ENCODE data around the gene MBP. TPM values are rescaled to one million over a fixed set of nuclear protein-coding genes. Genes with fewer than 3 reads are reported as not detected.
A peak's percentile ranks its signal among the peaks of the same experiment; 100 is the strongest.

Gene MBP
- total RNA-seq, 1 experiment from 2014 or later: not detected

GRCh38 chr18:77087393-77088141 is 45.0 kb downstream of the MBP start:
- Histone ChIP-seq H3K4me3 (no peak overlapping the region), H3K27me3 (no peaks in the 10 kb centered on the region), H3K9me3 (no peaks in the 10 kb centered on the region), H3K36me3 (no peaks in the 10 kb centered on the region)
- no peak for DNase-seq

DNA sequence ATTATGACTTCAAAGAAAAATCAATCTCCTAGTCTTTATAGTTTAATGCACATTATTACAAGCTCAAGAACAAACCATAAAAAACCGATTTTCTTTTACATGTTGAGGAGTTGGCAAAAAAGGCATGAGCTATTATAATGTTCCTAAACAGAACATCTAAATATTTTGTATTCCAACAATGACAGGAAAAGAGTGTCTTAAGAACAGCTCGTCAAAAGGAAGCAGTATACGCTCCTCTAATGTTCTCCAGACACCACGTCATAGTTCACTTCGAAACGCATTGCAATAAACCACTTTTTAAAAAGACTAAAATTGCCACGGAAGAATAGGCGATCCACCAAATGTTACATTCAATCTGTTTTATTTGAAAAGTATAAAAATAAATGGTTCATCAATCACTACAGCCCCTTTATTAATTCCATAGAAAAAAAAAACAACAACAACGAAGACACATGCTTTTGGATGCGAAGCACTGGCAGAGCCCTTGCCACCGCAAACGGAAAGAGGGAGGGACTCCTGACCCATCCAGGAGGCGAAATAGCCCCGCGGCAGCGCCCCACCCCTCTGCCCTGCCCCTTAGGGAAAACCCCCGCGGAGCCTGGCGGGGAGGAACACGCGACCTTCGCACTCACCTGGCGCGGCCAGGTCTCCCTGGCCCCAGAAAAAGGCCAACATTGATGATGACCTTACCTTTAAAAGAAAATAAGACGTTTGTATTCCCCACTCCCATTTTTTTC is 45.8 kb downstream of the MBP start:
- DNase-seq: no peak
- Histone ChIP-seq H3K9me3 (no peaks in the 10 kb centered on the region), H3K27me3 (no peaks in the 10 kb centered on the region), H3K36me3 (no peaks in the 10 kb centered on the region), H3K4me3 (no peak overlapping the region)

- H3K27me3 ChIP-seq: no peaks in the 10 kb centered on the region
- no peak overlapping the region for H3K4me3 ChIP-seq
- peak; percentile 23 for DNase-seq
- H3K36me3 ChIP-seq: no peaks in the 10 kb centered on the region
- H3K9me3 ChIP-seq: no peaks in the 10 kb centered on the region
Observed at GRCh38 chr18:77086034-77086433, 46.5 kb downstream of the MBP start.

GRCh38 chr18:77084688-77085035 is 47.9 kb downstream of the MBP start:
- no peaks in the 10 kb centered on the region for H3K36me3 ChIP-seq
- no peaks in the 10 kb centered on the region for H3K27me3 ChIP-seq
- H3K4me3 ChIP-seq: no peak overlapping the region
- H3K9me3 ChIP-seq: no peaks in the 10 kb centered on the region
- no peak for DNase-seq

DNA sequence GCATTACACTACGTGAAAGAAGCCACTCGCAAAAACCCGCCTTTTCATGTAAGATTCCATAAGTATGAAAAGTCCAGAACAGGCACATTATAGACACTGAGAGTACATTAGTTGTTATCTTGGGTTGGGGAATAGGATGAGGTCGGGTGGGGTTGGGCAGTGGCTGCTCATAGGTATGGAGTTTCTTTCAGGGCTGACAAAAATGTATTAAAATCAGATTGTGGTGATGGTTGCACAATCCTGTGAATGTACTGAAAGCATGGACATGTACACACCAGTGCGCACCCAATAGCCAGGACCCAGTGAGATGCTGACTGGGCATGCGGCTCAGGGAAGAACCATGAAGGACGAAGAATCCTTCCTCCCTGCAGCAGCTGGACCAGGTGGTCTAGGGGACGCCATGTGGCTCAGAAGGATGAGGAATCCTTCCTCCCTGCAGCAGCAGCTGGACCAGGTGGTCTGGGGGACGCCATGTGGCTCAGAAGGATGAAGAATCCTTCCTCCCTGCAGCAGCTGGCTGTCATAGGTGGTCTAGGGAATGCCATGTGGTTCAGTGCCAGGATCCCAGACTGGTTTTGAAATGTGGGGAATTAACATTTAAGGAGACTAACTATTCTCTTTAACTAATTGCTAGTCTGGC is 50.1 kb downstream of the MBP start:
- H3K27me3 ChIP-seq: no peaks in the 10 kb centered on the region
- H3K9me3 ChIP-seq: no peaks in the 10 kb centered on the region
- H3K4me3 ChIP-seq: no peak overlapping the region
- no peak for DNase-seq
- H3K36me3 ChIP-seq: no peaks in the 10 kb centered on the region

DNA sequence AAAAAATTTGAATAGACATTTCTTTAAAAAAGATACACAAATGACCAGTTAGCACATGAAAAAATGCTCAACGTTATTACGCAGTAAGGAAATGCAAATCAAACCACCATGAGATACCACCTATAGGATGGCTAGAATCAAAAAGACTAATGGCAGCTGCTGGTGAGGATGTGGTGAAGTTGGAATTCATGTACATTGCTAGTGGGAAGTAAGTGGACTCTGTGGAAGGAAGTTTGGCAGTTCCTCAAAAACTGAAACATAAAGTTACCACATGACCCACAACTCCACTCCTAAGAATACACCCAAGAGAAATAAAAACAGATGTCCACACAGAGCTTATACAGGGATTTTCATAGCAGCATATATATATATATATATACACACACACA is 51.2 kb downstream of the MBP start:
- DNase-seq: no peak
- Histone ChIP-seq H3K4me3 (no peak overlapping the region), H3K9me3 (no peaks in the 10 kb centered on the region), H3K36me3 (no peaks in the 10 kb centered on the region), H3K27me3 (no peaks in the 10 kb centered on the region)

GRCh38 chr18:77079954-77080682 is 52.5 kb downstream of the MBP start:
- H3K9me3 ChIP-seq: no peaks in the 10 kb centered on the region
- H3K36me3 ChIP-seq: no peaks in the 10 kb centered on the region
- no peak for DNase-seq
- H3K4me3 ChIP-seq: no peak overlapping the region
- no peaks in the 10 kb centered on the region for H3K27me3 ChIP-seq

DNA sequence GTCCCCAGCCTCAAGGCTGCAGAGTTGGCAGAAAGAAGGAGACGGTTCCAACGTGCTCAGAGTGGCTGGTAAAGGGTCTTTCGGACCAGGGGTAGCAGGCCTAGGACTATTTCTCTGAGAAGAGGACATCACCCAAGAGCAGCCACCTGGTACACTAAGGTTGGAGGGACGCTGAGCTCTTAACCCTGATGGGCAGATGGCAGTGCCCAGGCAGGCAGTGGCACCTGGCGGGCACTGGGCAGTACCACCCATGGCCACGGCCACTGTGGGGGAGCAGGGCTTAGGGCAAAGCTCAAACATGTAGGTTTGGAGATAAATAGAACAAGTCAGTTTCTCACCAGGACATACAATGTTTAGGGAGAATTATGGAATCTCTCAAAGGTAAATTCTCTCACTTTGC is 53.5 kb downstream of the MBP start:
- Histone ChIP-seq H3K27me3 (no peaks in the 10 kb centered on the region), H3K4me3 (no peak overlapping the region), H3K9me3 (no peaks in the 10 kb centered on the region), H3K36me3 (no peaks in the 10 kb centered on the region)
- no peak for DNase-seq

DNA sequence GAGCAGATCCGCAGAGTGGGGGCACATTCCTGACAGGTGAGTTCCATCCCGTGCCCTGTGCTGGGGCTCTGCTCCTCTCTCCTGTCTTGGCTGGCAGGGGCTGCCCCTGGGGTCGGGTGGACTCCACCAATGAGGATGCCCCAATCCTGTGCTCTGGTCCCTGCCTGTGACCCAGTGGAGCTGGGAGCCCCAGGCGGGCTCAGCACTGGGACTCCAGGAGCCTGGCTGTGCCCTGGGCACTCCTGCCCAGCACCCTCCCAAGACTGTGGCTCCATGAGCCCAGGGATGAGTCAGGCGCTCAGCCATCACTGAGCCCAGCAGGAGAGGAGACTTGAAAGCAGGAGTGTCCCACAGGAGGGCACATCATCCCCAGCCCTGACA is 53.9 kb downstream of the MBP start:
- no peak overlapping the region for H3K4me3 ChIP-seq
- H3K9me3 ChIP-seq: no peaks in the 10 kb centered on the region
- no peaks in the 10 kb centered on the region for H3K36me3 ChIP-seq
- no peaks in the 10 kb centered on the region for H3K27me3 ChIP-seq
- peak; percentile 28 for DNase-seq

DNA sequence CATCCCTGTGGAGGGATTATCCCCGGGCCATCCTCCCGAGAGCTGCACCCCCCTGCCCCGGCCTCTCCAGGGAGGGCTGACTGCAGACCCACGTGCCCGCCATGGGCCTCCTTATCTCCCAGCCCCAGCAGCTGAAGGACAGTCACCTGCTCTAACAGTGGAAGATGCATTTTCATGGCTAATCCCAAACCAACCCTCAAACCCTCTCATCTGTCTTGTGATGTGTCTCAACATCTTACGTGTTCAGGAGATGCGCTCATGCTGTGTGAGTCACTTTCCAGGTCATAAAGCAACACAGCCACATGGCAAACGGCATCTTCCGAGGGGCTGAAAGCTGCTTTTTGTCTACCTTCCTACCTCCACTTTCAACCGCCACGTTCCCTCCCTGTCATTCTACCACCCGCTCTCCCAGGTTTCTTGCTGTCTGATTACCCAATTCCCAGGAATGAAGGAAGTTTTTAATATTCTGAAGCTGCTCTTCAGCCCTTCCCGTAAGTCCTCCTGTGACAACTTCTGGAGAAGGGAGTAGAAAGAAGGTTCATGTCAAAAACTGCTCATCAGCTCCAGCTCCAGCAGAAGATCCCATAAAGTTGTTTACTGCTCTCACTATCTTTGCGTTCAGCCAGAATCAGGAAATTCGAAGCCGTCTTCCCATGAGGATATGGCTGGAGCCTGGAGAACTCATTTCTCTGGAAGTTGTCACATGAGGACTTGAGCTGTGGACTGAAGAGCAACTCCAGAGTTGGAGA is 54.5 kb downstream of the MBP start:
- no peak overlapping the region for H3K4me3 ChIP-seq
- no peak for DNase-seq
- no peaks in the 10 kb centered on the region for H3K9me3 ChIP-seq
- H3K27me3 ChIP-seq: no peaks in the 10 kb centered on the region
- no peaks in the 10 kb centered on the region for H3K36me3 ChIP-seq

DNA sequence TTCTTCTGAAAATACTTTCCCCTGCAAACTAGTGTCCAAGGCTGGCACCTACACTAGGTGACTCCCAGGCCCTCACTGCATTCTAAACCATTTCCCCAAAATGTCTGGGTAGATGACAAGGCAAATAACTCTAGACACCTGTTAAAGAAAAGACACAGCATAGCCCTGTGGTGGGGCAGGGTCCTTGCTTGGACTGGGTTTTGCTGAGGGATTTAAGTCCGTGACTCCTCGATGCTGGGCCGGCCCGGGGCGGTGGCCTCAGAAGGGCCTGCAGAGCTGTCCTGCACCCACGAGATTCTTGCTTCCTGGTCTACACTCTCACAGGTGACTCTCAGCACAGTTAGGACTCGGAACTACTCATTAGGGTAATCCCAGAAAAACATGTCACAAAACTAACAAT is 55.2 kb downstream of the MBP start:
- Histone ChIP-seq H3K36me3 (no peaks in the 10 kb centered on the region), H3K9me3 (no peaks in the 10 kb centered on the region), H3K27me3 (no peaks in the 10 kb centered on the region), H3K4me3 (no peak overlapping the region)
- no peak for DNase-seq

DNA sequence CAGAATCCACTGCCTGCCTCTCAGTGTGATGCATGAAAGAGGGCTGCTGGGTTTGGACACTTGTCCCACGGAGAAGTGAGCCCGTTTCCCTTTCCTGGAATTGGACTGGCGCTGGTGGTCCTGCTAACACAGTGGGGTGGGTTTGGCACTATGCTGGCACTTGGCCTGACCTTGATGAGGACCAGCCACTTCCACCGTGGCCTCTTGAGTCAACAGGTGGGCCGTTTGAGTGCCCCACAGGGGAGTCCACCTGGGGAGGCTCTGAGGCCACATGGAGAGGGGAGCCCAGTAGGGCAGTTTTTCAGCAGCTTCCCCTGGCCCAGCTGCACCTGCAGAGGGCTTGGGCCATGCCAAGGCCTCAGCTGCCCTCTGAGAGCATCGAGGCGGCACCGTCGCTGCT is 56.5 kb downstream of the MBP start:
- H3K4me3 ChIP-seq: no peak overlapping the region
- no peaks in the 10 kb centered on the region for H3K36me3 ChIP-seq
- H3K9me3 ChIP-seq: no peaks in the 10 kb centered on the region
- H3K27me3 ChIP-seq: no peaks in the 10 kb centered on the region
- DNase-seq: no peak

- no peaks in the 10 kb centered on the region for H3K27me3 ChIP-seq
- H3K36me3 ChIP-seq: no peaks in the 10 kb centered on the region
- no peak overlapping the region for H3K4me3 ChIP-seq
- DNase-seq: no peak
- no peaks in the 10 kb centered on the region for H3K9me3 ChIP-seq
Observed at GRCh38 chr18:77074431-77074830, 58.2 kb downstream of the MBP start.

DNA sequence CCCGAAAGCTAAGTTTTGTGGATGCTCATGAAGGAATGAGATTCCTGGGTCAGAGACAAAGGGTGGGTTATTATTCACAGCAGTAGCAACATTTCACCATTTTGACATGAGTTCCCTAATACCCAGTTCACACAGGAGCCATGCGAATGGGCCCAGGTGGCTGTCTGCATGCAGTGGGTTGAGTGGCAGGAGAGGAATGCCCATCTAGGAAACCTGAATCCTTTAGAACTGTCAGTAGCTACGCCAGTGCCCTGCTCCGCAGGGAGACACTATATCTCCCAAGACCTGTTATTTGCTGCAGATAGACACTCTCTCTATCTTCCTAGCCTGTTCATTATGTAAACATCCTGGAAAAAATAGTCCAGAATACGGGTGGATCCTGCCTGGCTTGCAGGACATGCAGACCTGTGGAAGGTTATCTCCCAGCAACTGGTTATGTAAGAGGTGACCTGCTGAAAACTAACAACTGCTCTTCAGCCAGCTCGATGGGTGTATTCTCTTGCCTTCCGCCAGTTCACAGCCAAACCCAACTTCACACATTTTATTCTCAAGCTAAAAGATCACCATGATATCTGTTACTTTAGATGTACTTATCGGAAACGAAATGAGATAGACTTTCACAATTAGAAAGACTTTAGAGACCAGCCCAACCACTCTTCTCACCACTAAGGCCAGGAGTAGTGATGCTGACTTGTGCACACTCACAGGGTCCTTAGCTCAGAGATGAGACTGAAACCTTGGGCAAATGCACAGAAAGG is 59.1 kb downstream of the MBP start:
- no peak for DNase-seq
- H3K9me3 ChIP-seq: no peaks in the 10 kb centered on the region
- H3K36me3 ChIP-seq: no peaks in the 10 kb centered on the region
- no peaks in the 10 kb centered on the region for H3K27me3 ChIP-seq
- H3K4me3 ChIP-seq: no peak overlapping the region

DNA sequence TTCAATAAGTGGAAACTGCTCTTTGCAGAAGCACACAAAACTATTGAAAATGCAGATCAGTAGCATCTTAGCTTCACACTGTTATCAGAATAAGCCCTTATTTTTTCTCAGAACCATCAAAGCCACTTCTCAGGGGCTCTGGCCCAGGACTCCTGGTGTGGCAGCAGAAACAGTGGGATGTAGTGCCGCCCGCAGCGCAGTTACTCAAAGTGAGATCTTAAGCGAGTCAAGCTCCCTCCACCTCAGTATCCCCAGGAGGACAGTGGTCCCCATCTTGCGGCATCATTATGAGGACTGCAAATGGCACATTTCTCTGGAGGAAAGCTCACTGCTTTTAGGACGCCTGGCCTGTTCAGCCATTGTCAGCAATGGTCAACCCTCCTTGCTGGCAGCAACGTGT is 60.0 kb downstream of the MBP start:
- Histone ChIP-seq H3K36me3 (no peaks in the 10 kb centered on the region), H3K4me3 (no peak overlapping the region), H3K9me3 (no peaks in the 10 kb centered on the region), H3K27me3 (no peaks in the 10 kb centered on the region)
- DNase-seq: no peak

GRCh38 chr18:77071711-77072292 is 60.8 kb downstream of the MBP start:
- Histone ChIP-seq H3K27me3 (no peaks in the 10 kb centered on the region), H3K9me3 (no peaks in the 10 kb centered on the region), H3K4me3 (no peak overlapping the region), H3K36me3 (no peaks in the 10 kb centered on the region)
- DNase-seq: peak; percentile 87

Data from MG63 (cell line).